Stomach (tissue), 9 donors: ENCODE results near the gene NR1D1. TPM values are rescaled to one million over a fixed set of nuclear protein-coding genes. Genes with fewer than 3 reads are reported as not detected.

Experiments used
- DNase-seq, 2 donors: peaks; one replicate each; pipeline versions ENCODE4 v3.0.0 to v3.0.0-alpha.2; 2013 to 2019
- H3K27ac ChIP-seq, 5 donors: fragments of 200-600 bp in 4 of 5; sonication (generic) in 4 of 5; one replicate each; pipeline ENCODE4 v1.5.1; 2013 to 2019; ENCODE audit warnings: mild to moderate bottlenecking in 1 of 5, moderate library complexity in 1 of 5
- H3K27me3 ChIP-seq, 3 donors: fragments of 200-600 bp; sonication (generic); one replicate each; pipeline ENCODE4 v1.5.1; 2017 to 2019; ENCODE audit warnings: mixed run types in 1 of 3
- H3K36me3 ChIP-seq, 4 donors: fragments of 200-600 bp; sonication (generic); 1 replicate in 3 of 4; 2 replicates in 1 of 4; pipeline ENCODE4 v1.5.1; 2016 to 2019
- H3K4me1 ChIP-seq, 4 donors: fragments of 200-600 bp; sonication (generic); one replicate each; pipeline ENCODE4 v1.5.1; 2016 to 2019
- H3K4me3 ChIP-seq, 4 donors: fragments of 200-600 bp; sonication (generic) in 3 of 4; one replicate each; pipeline ENCODE4 v1.5.1; 2016 to 2019; ENCODE audit warnings: mild to moderate bottlenecking in 1 of 4
- H3K9me3 ChIP-seq, 4 donors: fragments of 200-600 bp; sonication (generic); one replicate each; pipeline ENCODE4 v1.5.1; 2016 to 2019
- EP300 ChIP-seq: sonication (generic); formaldehyde crosslinking; IDR thresholded peaks from one replicate; pipeline ENCODE4 v1.6.1; 2017; ENCODE audit warnings: antibody characterized with exemption
- POLR2A ChIP-seq, 4 donors: fragments of 450-650 bp; IDR thresholded peaks; one replicate each; pipeline ENCODE4 v1.6.1; 2016; ENCODE audit warnings: antibody characterized with exemption in 4 of 4, control low read depth in 2 of 4, mild to moderate bottlenecking in 1 of 4, moderate library complexity in 1 of 4
- POLR2AphosphoS5 ChIP-seq, 3 donors: sonication (generic); formaldehyde crosslinking; IDR thresholded peaks; one replicate each; pipeline ENCODE4 v1.6.1; 2016; ENCODE audit warnings: antibody characterized with exemption in 3 of 3
- WGBS, 5 donors: extraction: QIAGEN DNeasy Blood & Tissue Kit in 3 of 5; methylation state at CpG; one replicate each; pipeline versions ENCODE4 v1.1.5 to v1.1.7; 2013 to 2018; 5-methylcytosine and 5-hydroxymethylcytosine counted together
- intact Hi-C: fragments of 100-400 bp; cut with DNase I; formaldehyde crosslinking; loops from one replicate; pipeline ENCODE4 v1.15.1; 2023; ENCODE audit warnings: low total_unique reads
- polyA plus RNA-seq, 3 donors: library from polyadenylated mRNA; stranded (reverse); fragments of 200-250 nt; gene quantifications; one replicate each; pipeline ENCODE4 v1.2.3, GENCODE V29; 2013
- total RNA-seq, 5 donors: library from RNA; depleted of rRNA; stranded (reverse); fragments of >200 nt; gene quantifications; one replicate each; pipeline versions ENCODE4 v1.1.0 to v1.2.3, GENCODE V29; 2014 to 2016
- TF ChIP-seq, protein P1 (sequence below), 7 experiments: fragments of 450-650 bp in 4 of 7; fragments of 200-600 bp in 3 of 7; sonication (generic) in 3 of 7; IDR thresholded peaks; one replicate each; pipeline ENCODE4 v1.5.1; 2016 to 2019; ENCODE audit warnings: antibody characterized with exemption in 7 of 7, control low read depth in 2 of 7, mild to moderate bottlenecking in 1 of 7
- donor health status: healthy with polysubstance abuse.
- donor health status: Bipolar disorder and iron deficiency.
- donor health status: healthy.

Gene NR1D1
- total and polyA plus RNA-seq, 8 donors: 2.8 to 20.5 (median 9.3) TPM

DNA sequence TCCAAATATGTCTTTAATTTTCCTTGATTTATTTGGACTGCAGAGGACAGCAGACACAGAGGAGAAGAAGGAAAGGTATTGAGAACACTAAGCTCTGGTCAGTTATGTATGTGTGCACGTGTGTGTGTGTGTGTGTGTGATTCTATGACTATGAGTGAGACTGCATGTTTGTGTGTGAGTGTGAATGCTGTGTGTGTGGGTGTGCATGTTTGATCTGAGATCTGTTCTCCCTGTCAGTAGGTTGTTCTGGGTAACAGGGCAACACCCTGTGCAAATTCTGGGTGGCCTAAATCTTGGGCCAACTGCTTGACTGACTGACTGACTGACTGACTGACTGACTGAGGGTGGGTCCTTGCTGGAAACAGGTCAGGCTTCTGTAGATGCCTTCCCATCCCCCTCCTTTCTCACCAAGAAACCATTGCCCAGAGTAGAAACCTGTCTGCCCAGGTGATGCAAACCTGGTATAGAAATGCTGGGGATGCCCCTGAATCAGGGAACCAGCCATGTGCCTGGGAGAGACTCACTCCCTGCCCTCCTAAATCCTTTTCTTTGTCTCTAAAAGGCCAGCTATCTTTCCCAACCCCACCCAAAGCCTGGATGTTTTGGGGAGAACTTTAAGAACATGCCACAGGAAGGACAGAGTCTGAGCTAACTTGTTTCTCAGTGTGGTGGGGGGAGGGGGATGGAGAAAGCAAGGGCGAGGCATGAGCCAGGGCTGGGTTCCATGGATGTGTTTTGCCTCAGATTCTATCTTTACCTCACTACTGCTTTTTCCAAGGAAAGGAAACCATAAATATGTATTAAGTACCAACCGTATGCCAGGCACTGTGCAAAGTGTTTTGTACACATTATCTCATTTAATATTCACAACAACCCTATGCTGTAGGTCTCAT is 4.5 kb upstream of the NR1D1 start:
- peak in 1 of 2 donors; percentile 76 for DNase-seq
- 45 to 50% (median 46%) methylated on average over 3 of the region's 3 CpGs for WGBS, 5 donors
- H3K4me3 ChIP-seq: no peak overlapping the region
- no peaks in the 10 kb centered on the region for H3K36me3 ChIP-seq
- intact Hi-C loops: no loop called here
- H3K27me3 ChIP-seq: no peaks in the 10 kb centered on the region
- peak overlapping the region; percentile 80 to 98 (median 97) for H3K27ac ChIP-seq
- no peaks in the 10 kb centered on the region for H3K9me3 ChIP-seq
- peaks cover 87 to 96% (median 91%) of the 10 kb centered on the region in 4 donors for H3K4me1 ChIP-seq
- TF ChIP-seq EP300 (no peak), POLR2A (IDR thresholded peaks at IDR 0.05) (no peak), POLR2AphosphoS5 (IDR thresholded peaks at IDR 0.05) (peak in 1 of 3 donors; percentile 42)

DNA sequence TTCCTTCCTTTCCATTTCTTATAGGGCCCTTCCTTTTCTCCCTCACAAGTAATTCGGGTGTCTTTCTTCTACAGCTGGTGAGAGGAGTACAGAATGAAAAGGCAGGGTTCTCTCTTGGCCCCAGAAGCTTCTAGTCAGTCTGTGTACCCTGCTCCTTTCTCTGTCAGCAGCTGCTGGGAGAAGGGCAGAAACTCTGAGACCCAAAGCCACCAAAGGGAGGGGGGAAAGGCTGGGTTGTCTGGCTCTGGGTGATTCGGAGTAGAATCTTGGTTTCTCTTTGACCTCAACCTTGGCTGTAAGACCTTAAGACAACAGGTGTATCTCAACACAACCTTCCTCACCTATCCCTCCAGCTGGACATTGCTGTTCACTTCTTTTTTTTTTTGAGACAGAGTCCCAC is 3.3 kb upstream of the NR1D1 start:
- Histone ChIP-seq H3K4me1 (peaks cover 80 to 90% (median 85%) of the 10 kb centered on the region in 4 donors), H3K4me3 (no peak overlapping the region), H3K27me3 (no peaks in the 10 kb centered on the region), H3K36me3 (no peaks in the 10 kb centered on the region), H3K9me3 (no peaks in the 10 kb centered on the region), H3K27ac (peak overlapping the region; percentile 80 to 98 (median 97))
- DNase-seq: no peak
- TF ChIP-seq, protein P1, sequence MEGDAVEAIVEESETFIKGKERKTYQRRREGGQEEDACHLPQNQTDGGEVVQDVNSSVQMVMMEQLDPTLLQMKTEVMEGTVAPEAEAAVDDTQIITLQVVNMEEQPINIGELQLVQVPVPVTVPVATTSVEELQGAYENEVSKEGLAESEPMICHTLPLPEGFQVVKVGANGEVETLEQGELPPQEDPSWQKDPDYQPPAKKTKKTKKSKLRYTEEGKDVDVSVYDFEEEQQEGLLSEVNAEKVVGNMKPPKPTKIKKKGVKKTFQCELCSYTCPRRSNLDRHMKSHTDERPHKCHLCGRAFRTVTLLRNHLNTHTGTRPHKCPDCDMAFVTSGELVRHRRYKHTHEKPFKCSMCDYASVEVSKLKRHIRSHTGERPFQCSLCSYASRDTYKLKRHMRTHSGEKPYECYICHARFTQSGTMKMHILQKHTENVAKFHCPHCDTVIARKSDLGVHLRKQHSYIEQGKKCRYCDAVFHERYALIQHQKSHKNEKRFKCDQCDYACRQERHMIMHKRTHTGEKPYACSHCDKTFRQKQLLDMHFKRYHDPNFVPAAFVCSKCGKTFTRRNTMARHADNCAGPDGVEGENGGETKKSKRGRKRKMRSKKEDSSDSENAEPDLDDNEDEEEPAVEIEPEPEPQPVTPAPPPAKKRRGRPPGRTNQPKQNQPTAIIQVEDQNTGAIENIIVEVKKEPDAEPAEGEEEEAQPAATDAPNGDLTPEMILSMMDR (IDR thresholded peaks at IDR 0.05): no peak
- TF ChIP-seq POLR2AphosphoS5 (IDR thresholded peaks at IDR 0.05) (no peak), POLR2A (IDR thresholded peaks at IDR 0.05) (no peak), EP300 (no peak)
- 6 to 29% (median 15%) methylated on average over 2 of the region's 2 CpGs for WGBS, 5 donors
- intact Hi-C loops: no loop called here

DNA sequence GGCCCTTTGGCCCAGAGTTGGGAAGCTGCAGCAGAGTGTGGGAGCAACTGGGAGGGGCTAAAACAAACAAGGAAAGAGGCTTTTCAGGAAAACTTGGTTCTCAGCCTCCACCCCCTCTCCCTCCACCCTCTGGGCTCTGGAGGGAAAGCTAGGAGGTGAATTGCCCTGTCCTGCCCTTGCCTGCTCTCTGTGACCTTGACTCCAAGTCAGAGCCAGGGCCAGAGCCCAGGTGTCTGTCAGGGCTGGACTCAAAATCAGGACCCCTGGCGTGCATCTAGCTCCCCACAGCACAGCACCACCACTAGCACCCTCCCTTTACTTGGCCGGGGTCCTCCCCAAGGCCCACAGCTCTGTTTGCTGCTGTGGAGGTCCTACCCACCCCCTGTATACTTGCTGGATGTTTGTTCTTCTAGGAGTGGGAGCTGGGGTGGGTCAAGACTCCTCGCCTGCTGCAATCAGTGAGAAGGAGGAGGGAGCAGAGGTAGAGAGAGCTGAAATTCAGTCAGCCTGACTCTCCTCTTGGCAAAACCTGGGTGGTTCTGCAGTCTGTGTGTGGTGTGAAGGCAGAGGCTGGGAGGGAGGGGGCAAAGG is 2.8 kb upstream of the NR1D1 start:
- H3K36me3 ChIP-seq: no peaks in the 10 kb centered on the region
- H3K4me3 ChIP-seq: no peak overlapping the region
- H3K27ac ChIP-seq: peak overlapping the region; percentile 80 to 98 (median 97)
- WGBS, 5 donors: 13 to 47% (median 34%) methylated on average over 3 of the region's 3 CpGs
- peak in 1 of 2 donors; percentile 82 for DNase-seq
- intact Hi-C loops: no loop called here
- no peaks in the 10 kb centered on the region for H3K9me3 ChIP-seq
- H3K27me3 ChIP-seq: no peaks in the 10 kb centered on the region
- TF ChIP-seq, protein P1 (IDR thresholded peaks at IDR 0.05): no peak
- TF ChIP-seq POLR2AphosphoS5 (IDR thresholded peaks at IDR 0.05) (no peak), POLR2A (IDR thresholded peaks at IDR 0.05) (no peak), EP300 (no peak)
- peaks cover 80 to 90% (median 85%) of the 10 kb centered on the region in 4 donors for H3K4me1 ChIP-seq

DNA sequence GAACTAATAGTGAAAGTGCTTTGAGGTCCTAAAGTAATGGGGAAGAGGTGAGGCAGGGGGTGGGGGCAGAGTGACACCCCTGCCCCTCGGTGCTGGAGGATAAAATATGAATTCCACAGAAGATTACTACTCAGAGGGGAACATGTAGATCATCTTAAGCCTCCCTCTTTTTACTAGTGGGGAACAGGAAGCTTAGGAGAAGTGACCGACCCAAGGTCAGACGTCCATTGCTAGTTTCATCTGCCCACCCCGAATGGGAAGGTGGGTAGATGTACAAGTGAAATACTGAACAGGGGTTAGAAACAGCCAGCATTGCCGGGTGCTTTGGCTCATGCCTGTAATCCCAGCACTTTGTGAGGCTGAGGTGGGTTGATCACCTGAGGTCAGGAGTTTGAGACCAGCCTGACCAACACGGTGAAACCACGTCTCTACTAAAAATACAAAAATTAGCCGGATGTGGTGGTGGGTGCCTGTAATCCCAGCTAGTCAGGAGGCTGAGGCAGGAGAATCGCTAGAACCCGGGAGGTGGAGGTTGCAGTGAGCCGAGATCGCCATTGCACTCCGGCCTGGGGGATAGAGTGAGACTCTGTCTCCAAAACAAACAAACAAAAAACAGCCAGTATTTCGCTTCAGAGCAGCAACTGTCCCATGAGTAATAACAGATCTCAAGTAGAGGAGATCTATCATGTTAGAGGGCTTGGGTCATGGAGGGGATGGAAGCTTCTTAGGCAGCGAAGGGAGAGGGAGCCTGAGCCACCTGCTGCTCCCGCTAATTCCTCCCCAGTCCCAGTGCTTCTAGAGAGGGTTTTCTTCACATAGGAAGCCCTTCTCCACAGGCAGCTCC is 1.2 kb upstream of the NR1D1 start:
- no peaks in the 10 kb centered on the region for H3K9me3 ChIP-seq
- no peaks in the 10 kb centered on the region for H3K27me3 ChIP-seq
- H3K27ac ChIP-seq: peak overlapping the region; percentile 84 to 98 (median 97)
- DNase-seq: peak in 1 of 2 donors; percentile 20
- TF ChIP-seq, protein P1 (IDR thresholded peaks at IDR 0.05): no peak
- TF ChIP-seq EP300: no peak
- no peak for TF ChIP-seq POLR2AphosphoS5 (IDR thresholded peaks at IDR 0.05)
- TF ChIP-seq POLR2A (IDR thresholded peaks at IDR 0.05): no peak
- peaks cover 8 to 9% (median 8%) of the 10 kb centered on the region in 4 donors for H3K36me3 ChIP-seq
- intact Hi-C loops: no loop called here
- H3K4me3 ChIP-seq: peak overlapping the region in 3 of 4 donors; percentile 64 to 82 (median 76)
- H3K4me1 ChIP-seq: peaks cover 80 to 90% (median 85%) of the 10 kb centered on the region in 4 donors
- 55 to 65% (median 62%) methylated on average over 16 of the region's 16 CpGs for WGBS, 5 donors
